HG02870 (cell line): ENCODE measurements around the gene ARPC2.

Experiments
- ATAC-seq: cut with Tn5 transposase; IDR thresholded peaks from one replicate; pipeline ENCODE4 v1.9.1; 2021; ENCODE audit warnings: mild to moderate bottlenecking, moderate library complexity; ENCODE audit not compliant: unreplicated experiment

ARPC2 gene

DNA sequence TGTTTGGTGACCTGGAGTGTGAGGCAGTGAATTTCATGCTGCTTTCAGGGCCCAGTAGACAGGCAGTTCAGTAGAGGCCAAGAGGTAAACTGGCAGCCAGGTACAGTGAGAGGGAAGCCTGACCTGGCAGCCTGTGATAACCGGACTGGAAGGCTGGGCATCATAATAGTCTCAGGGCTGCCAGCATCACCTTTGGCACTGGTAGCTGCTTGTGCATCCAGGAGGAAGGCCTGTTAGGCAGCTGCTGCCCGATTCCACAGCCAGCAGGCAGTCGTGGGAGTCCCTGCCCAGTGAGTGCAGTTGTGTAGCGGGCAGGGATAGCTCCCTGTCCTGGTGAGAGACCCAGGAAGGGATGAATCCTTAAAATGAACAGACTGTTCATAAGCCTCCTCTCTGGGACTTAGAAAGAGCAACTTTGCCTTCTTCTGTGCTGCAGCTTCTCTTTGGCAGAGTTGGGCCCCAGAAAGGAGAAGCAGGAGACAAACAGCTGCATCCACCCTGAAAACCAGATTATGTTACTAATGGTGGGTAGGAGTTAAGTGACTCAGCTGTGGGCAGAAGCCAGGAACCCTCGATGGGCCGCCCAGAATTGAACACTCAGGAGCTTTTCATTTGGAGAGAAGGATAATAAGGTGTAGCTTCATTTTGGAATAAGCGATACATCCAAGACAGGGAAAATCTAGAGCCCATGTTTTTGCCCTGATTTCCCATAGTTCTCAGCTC lies 35.7 kb downstream of the ARPC2 start:
- ATAC-seq, result no peak

DNA sequence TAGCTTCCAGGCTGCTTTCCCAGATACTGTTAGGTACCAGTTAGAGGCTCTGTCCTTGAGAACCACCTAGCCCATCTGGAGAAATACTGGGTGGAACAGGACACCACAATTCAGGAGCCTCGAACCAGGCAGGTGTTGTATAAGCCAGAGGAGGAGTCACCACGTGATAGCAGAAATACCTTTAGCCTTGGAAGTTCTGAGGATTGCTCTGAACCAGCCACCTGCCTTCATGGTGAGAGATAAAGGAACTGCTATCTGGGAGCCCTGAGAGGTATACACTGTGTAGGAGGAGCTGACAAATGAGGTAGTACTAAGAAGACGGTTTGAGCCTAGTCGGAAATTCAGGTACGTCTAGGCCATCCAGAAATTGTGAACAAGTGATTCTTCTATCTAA lies 36.2 kb downstream of the ARPC2 start:
- ATAC-seq, result no peak

- no peak for ATAC-seq
Measured at GRCh38 chr2:218255446-218255845, 38.5 kb downstream of the ARPC2 start.

DNA sequence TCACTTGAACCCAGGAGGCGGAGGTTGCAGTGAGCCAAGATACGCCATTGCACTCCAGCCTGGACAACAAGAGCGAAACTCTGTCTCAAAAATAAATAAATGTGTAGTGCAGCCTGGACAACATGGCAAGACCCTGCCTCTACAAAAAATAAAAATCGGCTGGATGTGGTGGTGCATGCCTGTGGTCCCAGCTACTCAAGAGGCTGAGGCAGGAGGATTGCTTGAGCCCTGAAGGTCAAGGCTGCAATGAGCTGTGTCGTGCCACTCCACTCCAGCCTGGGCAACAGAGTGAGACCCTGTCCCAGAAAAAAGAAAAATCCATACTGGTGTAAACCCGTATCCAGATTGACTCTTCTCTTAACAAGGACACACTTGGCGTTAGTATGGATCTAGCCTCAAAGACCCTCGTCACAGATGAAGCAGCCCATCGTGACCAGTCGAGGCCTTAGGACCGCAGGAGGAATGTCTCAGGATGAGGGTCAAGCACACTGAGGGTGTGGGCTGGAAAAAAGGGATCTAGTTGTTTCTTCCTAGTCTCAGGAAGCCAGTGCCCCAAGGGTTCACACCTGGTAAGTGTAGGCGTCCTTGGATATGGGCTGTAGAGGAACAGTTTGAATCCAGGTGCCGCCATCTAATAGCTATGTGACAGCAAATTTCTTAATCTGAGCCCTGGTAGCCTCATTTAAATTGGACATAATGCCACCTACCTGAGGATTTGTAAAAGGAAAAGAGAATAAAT lies 39.8 kb downstream of the ARPC2 start:
- ATAC-seq, result no peak

DNA sequence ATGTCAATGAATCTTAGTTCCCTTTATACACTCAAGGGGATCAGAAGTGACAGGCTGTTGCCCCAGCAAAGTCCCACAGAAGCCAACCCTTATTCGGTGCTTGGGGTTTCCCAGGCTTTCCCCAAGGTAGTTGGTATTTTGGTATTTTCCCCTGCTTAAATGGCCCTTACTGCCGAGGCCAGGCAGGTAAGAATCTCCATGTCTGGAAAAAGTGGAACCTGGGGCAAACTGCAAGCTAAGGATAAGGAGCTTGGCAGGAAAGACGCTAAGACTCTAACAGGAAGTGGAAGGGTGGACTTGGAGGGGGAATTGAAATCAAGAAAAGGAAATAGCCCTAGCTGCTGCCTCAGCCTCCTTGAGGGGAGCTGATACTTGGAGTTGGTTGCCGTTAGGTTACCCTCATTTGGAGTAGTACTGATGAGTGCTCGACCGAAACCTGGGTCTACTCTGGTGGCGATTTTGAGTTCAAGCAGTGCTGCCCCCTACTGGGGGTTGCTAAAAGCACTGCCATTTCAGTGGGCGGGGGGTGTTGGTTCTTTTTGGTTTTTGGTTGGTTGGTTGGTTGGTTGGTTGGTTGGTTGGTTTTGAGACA lies 40.5 kb downstream of the ARPC2 start:
- ATAC-seq, result peak; percentile 81

- ATAC-seq, result no peak
Measured at GRCh38 chr2:218259099-218259961, 42.3 kb downstream of the ARPC2 start.

GRCh38 chr2:218260166-218260565 lies 43.2 kb downstream of the ARPC2 start:
- no peak for ATAC-seq

- no peak for ATAC-seq
Measured at GRCh38 chr2:218260742-218261422, 43.9 kb downstream of the ARPC2 start, which contains the start of gene GPBAR1. GPBAR1 (plus strand) TSS chr2:218261015; CDS start chr2:218262725, 1,710 bp downstream.

DNA sequence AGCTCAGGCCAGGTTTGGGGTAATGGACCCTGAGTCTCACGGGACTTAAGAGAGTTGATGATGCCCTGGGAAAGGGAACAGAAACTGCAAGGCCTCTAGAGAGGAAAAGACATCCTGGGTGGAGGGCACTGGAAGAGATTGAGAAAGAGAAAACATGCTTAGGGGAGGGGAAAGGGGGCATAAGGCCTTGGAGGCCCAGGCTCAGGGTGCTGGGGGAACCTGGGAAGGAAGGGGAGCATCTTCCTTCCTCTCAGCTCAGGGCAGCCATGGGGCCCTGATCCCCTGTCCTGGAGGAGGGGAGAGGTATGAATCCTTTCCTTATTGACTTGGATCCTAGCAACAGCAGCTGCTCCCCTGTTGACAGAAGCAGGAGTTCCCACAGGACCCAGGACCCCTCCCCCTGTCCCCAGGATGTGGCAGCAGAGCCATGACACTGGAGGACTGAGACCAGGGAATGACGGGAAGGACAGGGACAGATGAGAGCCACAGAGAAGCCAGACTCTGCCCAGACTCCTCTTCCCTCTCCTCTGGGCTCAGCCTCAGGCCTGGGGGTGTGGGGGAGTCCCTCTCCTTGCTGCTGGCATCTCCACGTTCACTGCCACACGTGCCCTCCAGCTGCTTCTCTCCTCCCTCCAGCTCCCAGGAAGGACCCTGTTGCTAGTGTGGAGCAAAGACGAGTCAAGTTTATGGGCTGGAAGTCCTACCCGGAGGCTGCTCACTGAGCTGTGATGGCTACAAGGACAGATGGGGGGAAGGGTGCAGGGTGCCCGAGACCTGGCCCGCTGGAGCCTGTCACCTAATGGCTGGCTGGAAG lies 44.6 kb downstream of the ARPC2 start:
- ATAC-seq, result no peak

DNA sequence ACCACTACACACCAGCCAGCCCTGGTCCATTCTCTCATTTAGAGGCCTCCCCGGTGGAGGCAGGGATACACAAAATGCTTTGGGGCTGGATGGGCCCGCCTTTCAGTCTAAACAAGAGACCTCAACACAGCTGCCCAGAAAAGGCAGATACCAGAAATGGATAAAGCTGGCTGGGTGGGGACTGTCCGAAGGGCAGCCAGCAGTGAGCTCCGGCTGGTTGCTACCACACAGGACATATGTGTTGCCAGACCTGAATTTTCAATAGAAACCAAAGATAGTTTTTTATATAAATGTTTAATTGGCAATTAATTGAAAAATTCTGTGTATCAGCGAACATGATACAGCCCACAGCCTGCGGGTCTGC lies 45.2 kb downstream of the ARPC2 start:
- ATAC-seq, result no peak

DNA sequence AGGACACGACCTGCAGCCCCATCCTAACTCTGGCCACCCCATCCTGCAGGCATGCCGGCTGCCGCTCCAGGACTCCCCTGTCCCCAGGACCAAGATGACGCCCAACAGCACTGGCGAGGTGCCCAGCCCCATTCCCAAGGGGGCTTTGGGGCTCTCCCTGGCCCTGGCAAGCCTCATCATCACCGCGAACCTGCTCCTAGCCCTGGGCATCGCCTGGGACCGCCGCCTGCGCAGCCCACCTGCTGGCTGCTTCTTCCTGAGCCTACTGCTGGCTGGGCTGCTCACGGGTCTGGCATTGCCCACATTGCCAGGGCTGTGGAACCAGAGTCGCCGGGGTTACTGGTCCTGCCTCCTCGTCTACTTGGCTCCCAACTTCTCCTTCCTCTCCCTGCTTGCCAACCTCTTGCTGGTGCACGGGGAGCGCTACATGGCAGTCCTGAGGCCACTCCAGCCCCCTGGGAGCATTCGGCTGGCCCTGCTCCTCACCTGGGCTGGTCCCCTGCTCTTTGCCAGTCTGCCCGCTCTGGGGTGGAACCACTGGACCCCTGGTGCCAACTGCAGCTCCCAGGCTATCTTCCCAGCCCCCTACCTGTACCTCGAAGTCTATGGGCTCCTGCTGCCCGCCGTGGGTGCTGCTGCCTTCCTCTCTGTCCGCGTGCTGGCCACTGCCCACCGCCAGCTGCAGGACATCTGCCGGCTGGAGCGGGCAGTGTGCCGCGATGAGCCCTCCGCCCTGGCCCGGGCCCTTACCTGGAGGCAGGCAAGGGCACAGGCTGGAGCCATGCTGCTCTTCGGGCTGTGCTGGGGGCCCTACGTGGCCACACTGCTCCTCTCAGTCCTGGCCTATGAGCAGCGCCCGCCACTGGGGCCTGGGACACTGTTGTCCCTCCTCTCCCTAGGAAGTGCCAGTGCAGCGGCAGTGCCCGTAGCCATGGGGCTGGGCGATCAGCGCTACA lies 45.9 kb downstream of the ARPC2 start:
- no peak for ATAC-seq

GRCh38 chr2:218263817-218264641 lies 47.0 kb downstream of the ARPC2 start:
- no peak for ATAC-seq

- ATAC-seq, result no peak
Measured at GRCh38 chr2:218264773-218265561, 48.0 kb downstream of the ARPC2 start.

DNA sequence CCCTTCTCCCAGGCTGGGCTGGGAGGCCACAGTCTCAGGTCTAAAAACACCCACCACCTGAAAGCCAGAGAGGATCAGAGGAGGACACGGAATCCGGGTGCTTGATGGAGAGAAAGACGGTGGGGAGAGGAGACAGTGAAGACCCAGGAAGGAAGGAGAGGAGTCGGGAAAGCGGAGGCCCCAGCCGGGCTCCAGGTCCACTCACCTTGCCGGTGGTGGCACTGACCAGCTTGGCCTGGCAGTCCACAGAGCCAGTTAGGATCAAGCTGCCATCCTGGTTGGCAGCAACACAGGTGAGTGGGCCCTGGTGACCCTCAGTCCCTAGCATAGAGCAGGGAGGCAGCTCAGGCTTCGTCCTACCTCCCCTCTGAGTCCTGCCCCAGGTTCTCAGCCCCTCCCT lies 48.6 kb downstream of the ARPC2 start:
- no peak for ATAC-seq

- ATAC-seq, result no peak
Measured at GRCh38 chr2:218266316-218266979, 49.5 kb downstream of the ARPC2 start.

- no peak for ATAC-seq
Measured at GRCh38 chr2:218267259-218267658, 50.3 kb downstream of the ARPC2 start.
